HEK293 (cell line): ENCODE results near the gene PASK.

ENCODE experiments used
- CTCF ChIA-PET: fragments of 350-600 bp; formaldehyde crosslinking; extraction: SDS; loops from one replicate; lab custom pipeline; 2021; ENCODE audit warnings: antibody characterized with exemption; lab: Yijun Ruan, JAX
- POLR2A ChIA-PET: fragments of 300-600 bp; formaldehyde crosslinking; extraction: SDS; loops from one replicate; lab custom pipeline; 2020; ENCODE audit warnings: antibody characterized with exemption, inconsistent platforms; lab: Yijun Ruan, JAX
- H3K27ac ChIP-seq: fragments of 200-500 bp; sonication (Bioruptor generic); 2 replicates; pipeline ENCODE4 v1.5.1; 2014; ENCODE audit warnings: low read depth, low read length, control low read depth, inconsistent platforms; ENCODE audit errors: extremely low read depth
- H3K36me3 ChIP-seq, 2 experiments: fragments of 200-500 bp in 1 of 2; sonication (Bioruptor generic) in 1 of 2; 1 replicate in 1 of 2; 2 replicates in 1 of 2; pipeline ENCODE4 v1.5.1; 2014 to 2017; ENCODE audit warnings: inconsistent platforms in 2 of 2, low read length in 2 of 2; ENCODE audit not compliant: control insufficient read depth in 2 of 2, insufficient read depth in 1 of 2
- H3K4me1 ChIP-seq: fragments of 200-500 bp; sonication (Bioruptor generic); 2 replicates; pipeline ENCODE4 v1.5.1; 2014; ENCODE audit warnings: mild to moderate bottlenecking, low read length, inconsistent platforms; ENCODE audit not compliant: control insufficient read depth, insufficient read depth
- H3K4me3 ChIP-seq: 2 replicates; pipeline ENCODE4 v1.5.1; 2011; ENCODE audit warnings: low read depth, mild to moderate bottlenecking, control low read depth, low read length, moderate library complexity
- H3K9me3 ChIP-seq: fragments of 200-500 bp; sonication (Bioruptor generic); 2 replicates; pipeline ENCODE4 v1.5.1; 2014; ENCODE audit warnings: low read depth, low read length, inconsistent platforms; ENCODE audit not compliant: control insufficient read depth, insufficient read depth
- AEBP2 ChIP-seq: fragments of 450-650 bp; formaldehyde crosslinking; IDR thresholded peaks from 2 replicates; pipeline ENCODE4 v1.5.1; 2016; ENCODE audit warnings: missing biosample characterization, missing genetic modification characterization, borderline replicate concordance
- BCL11B ChIP-seq: fragments of 450-650 bp; formaldehyde crosslinking; IDR thresholded peaks from 2 replicates; pipeline ENCODE4 v1.5.1; 2016; ENCODE audit warnings: low read depth, missing biosample characterization, missing genetic modification characterization
- CTCF ChIP-seq: fragments of 450-650 bp; formaldehyde crosslinking; IDR thresholded peaks from 2 replicates; pipeline ENCODE4 v1.5.1; 2016; ENCODE audit warnings: missing biosample characterization, missing genetic modification characterization
- RBAK ChIP-seq: fragments of 450-650 bp; formaldehyde crosslinking; IDR thresholded peaks from 2 replicates; pipeline ENCODE4 v1.5.1; 2016; ENCODE audit warnings: missing biosample characterization, missing genetic modification characterization
- REPIN1 ChIP-seq: fragments of 450-650 bp; formaldehyde crosslinking; IDR thresholded peaks from 2 replicates; pipeline ENCODE4 v1.5.1; 2017; ENCODE audit warnings: missing biosample characterization, missing genetic modification characterization, low read depth
- SP7 ChIP-seq: fragments of 450-650 bp; formaldehyde crosslinking; IDR thresholded peaks from 2 replicates; pipeline ENCODE4 v1.5.1; 2016; ENCODE audit warnings: missing biosample characterization, missing genetic modification characterization
- ZBTB1 ChIP-seq: fragments of 450-650 bp; formaldehyde crosslinking; IDR thresholded peaks from 2 replicates; pipeline ENCODE4 v1.5.1; 2016; ENCODE audit warnings: missing biosample characterization, missing genetic modification characterization
- ZBTB48 ChIP-seq: fragments of 450-650 bp; formaldehyde crosslinking; IDR thresholded peaks from 2 replicates; pipeline ENCODE4 v1.5.1; 2016; ENCODE audit warnings: missing biosample characterization, missing genetic modification characterization
- ZNF132 ChIP-seq: fragments of 450-650 bp; formaldehyde crosslinking; IDR thresholded peaks from 2 replicates; pipeline ENCODE4 v1.5.1; 2017; ENCODE audit warnings: missing biosample characterization, missing genetic modification characterization, borderline replicate concordance
- ZNF140 ChIP-seq: fragments of 450-650 bp; formaldehyde crosslinking; IDR thresholded peaks from 2 replicates; pipeline ENCODE4 v1.5.1; 2016; ENCODE audit warnings: missing biosample characterization, missing genetic modification characterization
- ZNF155 ChIP-seq: fragments of 450-650 bp; formaldehyde crosslinking; IDR thresholded peaks from 2 replicates; pipeline ENCODE4 v1.5.1; 2016; ENCODE audit warnings: missing biosample characterization, missing genetic modification characterization
- ZNF214 ChIP-seq: fragments of 450-650 bp; formaldehyde crosslinking; IDR thresholded peaks from 2 replicates; pipeline ENCODE4 v1.5.1; 2017; ENCODE audit warnings: missing biosample characterization, mild to moderate bottlenecking, missing genetic modification characterization, borderline replicate concordance
- ZNF274 ChIP-seq, 2 experiments: fragments of 200-500 bp in 1 of 2; fragments of 450-650 bp in 1 of 2; sonication (Bioruptor generic) in 1 of 2; formaldehyde crosslinking in 1 of 2; IDR thresholded peaks; 2 replicates each; pipeline versions ENCODE4 v1.5.1 to v1.6.1; 2014 to 2016; ENCODE audit warnings: borderline replicate concordance in 1 of 2, inconsistent platforms in 1 of 2, low read length in 1 of 2, missing biosample characterization in 1 of 2, missing genetic modification characterization in 1 of 2
- ZNF501 ChIP-seq: fragments of 450-650 bp; formaldehyde crosslinking; IDR thresholded peaks from 2 replicates; pipeline ENCODE4 v1.5.1; 2016; ENCODE audit warnings: missing biosample characterization, missing genetic modification characterization
- ZNF510 ChIP-seq: fragments of 450-650 bp; formaldehyde crosslinking; IDR thresholded peaks from 2 replicates; pipeline ENCODE4 v1.5.1; 2018; ENCODE audit warnings: mild to moderate bottlenecking, missing genetic modification characterization, missing biosample characterization; ENCODE audit not compliant: insufficient replicate concordance
- ZNF560 ChIP-seq: fragments of 450-650 bp; formaldehyde crosslinking; IDR thresholded peaks from 2 replicates; pipeline ENCODE4 v1.5.1; 2017; ENCODE audit warnings: missing biosample characterization, missing genetic modification characterization, borderline replicate concordance
- ZNF596 ChIP-seq: fragments of 450-650 bp; IDR thresholded peaks from 2 replicates; pipeline ENCODE4 v1.5.0; 2018; ENCODE audit warnings: missing biosample characterization, mild to moderate bottlenecking, missing genetic modification characterization, moderate library complexity
- ZNF600 ChIP-seq: fragments of 450-650 bp; formaldehyde crosslinking; IDR thresholded peaks from 2 replicates; pipeline ENCODE4 v1.5.1; 2016; ENCODE audit warnings: missing biosample characterization, missing genetic modification characterization
- ZNF677 ChIP-seq: fragments of 450-650 bp; IDR thresholded peaks from 2 replicates; pipeline ENCODE4 v1.5.0; 2018; ENCODE audit warnings: missing biosample characterization, mild to moderate bottlenecking, missing genetic modification characterization, moderate library complexity
- ZNF830 ChIP-seq: fragments of 450-650 bp; IDR thresholded peaks from 2 replicates; pipeline ENCODE4 v1.5.0; 2018; ENCODE audit warnings: missing biosample characterization, missing genetic modification characterization, low read depth, mild to moderate bottlenecking, moderate library complexity
- ZXDB ChIP-seq: fragments of 450-650 bp; formaldehyde crosslinking; IDR thresholded peaks from 2 replicates; pipeline ENCODE4 v1.5.1; 2016; ENCODE audit warnings: missing biosample characterization, missing genetic modification characterization
- TF ChIP-seq, protein P1 (sequence below): fragments of 450-650 bp; formaldehyde crosslinking; IDR thresholded peaks from 2 replicates; pipeline ENCODE4 v1.5.1; 2016; ENCODE audit warnings: missing biosample characterization, missing genetic modification characterization, low read depth
- TF ChIP-seq, protein P2 (sequence below): fragments of 450-650 bp; formaldehyde crosslinking; IDR thresholded peaks from 2 replicates; pipeline ENCODE4 v1.5.1; 2016; ENCODE audit warnings: missing biosample characterization, missing genetic modification characterization

The PASK gene

GRCh38 chr2:241099246-241099645 lies 50.0 kb downstream of the PASK start:
- CTCF ChIA-PET, result interaction anchor here (0.7 to 1.2 kb wide), 2 partner anchors 21 to 38 kb away, joined by 3 to 5 read pairs; no protein-coding TSS in a partner anchor
- peaks cover 32 to 65% of the 10 kb centered on the region in 2 experiments for H3K36me3 ChIP-seq
- POLR2A ChIA-PET, result no interaction called here
- no peak for TF ChIP-seq CTCF
- TF ChIP-seq ZNF677, result no peak
- TF ChIP-seq, protein P1, sequence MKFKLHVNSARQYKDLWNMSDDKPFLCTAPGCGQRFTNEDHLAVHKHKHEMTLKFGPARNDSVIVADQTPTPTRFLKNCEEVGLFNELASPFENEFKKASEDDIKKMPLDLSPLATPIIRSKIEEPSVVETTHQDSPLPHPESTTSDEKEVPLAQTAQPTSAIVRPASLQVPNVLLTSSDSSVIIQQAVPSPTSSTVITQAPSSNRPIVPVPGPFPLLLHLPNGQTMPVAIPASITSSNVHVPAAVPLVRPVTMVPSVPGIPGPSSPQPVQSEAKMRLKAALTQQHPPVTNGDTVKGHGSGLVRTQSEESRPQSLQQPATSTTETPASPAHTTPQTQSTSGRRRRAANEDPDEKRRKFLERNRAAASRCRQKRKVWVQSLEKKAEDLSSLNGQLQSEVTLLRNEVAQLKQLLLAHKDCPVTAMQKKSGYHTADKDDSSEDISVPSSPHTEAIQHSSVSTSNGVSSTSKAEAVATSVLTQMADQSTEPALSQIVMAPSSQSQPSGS (tag by site-specific recombination), result no peak
- TF ChIP-seq ZNF214 (tag by site-specific recombination), result no peak
- TF ChIP-seq RBAK, result no peak
- no peak for TF ChIP-seq REPIN1
- TF ChIP-seq AEBP2 (tag by site-specific recombination), result no peak
- TF ChIP-seq ZNF274 (IDR thresholded peaks at IDR 0.05; ENCODE audit: low read length), result no peak
- no peak for TF ChIP-seq ZNF274 (tag by site-specific recombination; IDR thresholded peaks at IDR 0.05; ENCODE audit: borderline replicate concordance)
- TF ChIP-seq ZNF596 (tag by site-specific recombination), result no peak
- TF ChIP-seq ZNF600 (tag by site-specific recombination), result no peak
- TF ChIP-seq SP7 (tag by site-specific recombination), result no peak
- TF ChIP-seq ZNF510 (tag by site-specific recombination), result no peak
- no peak for TF ChIP-seq ZNF155 (tag by site-specific recombination)
- no peak for TF ChIP-seq ZNF140 (tag by site-specific recombination)
- no peak for TF ChIP-seq ZBTB48 (tag by site-specific recombination)
- TF ChIP-seq ZBTB1 (tag by site-specific recombination), result no peak
- no peak overlapping the region for H3K4me3 ChIP-seq
- H3K27ac ChIP-seq, result no peak overlapping the region
- H3K4me1 ChIP-seq, result peaks cover 4% of the 10 kb centered on the region; the same call in 1 of the 2 replicates
- H3K9me3 ChIP-seq, result no peaks in the 10 kb centered on the region

- Histone ChIP-seq H3K36me3 (peaks cover 32 to 88% of the 10 kb centered on the region in 2 experiments), H3K4me1 (no peaks in the 10 kb centered on the region), H3K9me3 (no peaks in the 10 kb centered on the region), H3K4me3 (no peak overlapping the region), H3K27ac (no peak overlapping the region)
- ChIA-PET POLR2A (no interaction called here), CTCF (interaction anchor here (3.5 kb wide), 1 partner anchor 19 kb away, joined by 16 read pairs; no protein-coding TSS in a partner anchor)
- no peak for TF ChIP-seq ZNF830 (tag by site-specific recombination)
- no peak for TF ChIP-seq ZXDB (tag by site-specific recombination)
- TF ChIP-seq, protein P1 (tag by site-specific recombination), result no peak
- no peak for TF ChIP-seq BCL11B (tag by site-specific recombination)
- TF ChIP-seq ZNF132, result no peak
- TF ChIP-seq, protein P2, sequence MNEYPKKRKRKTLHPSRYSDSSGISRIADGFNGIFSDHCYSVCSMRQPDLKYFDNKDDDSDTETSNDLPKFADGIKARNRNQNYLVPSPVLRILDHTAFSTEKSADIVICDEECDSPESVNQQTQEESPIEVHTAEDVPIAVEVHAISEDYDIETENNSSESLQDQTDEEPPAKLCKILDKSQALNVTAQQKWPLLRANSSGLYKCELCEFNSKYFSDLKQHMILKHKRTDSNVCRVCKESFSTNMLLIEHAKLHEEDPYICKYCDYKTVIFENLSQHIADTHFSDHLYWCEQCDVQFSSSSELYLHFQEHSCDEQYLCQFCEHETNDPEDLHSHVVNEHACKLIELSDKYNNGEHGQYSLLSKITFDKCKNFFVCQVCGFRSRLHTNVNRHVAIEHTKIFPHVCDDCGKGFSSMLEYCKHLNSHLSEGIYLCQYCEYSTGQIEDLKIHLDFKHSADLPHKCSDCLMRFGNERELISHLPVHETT (tag by site-specific recombination), result no peak
- no peak for TF ChIP-seq ZNF501 (tag by site-specific recombination)
- no peak for TF ChIP-seq ZNF600 (tag by site-specific recombination)
- TF ChIP-seq ZNF560 (tag by site-specific recombination), result no peak
Observed at GRCh38 chr2:241096979-241097378, 52.3 kb downstream of the PASK start.
